Hepatocyte (in vitro differentiated cells): ENCODE results near the gene CABP1.

Source experiments
- EZH2phosphoT487 ChIP-seq: fragments of 200-600 bp; sonication (generic); IDR thresholded peaks from one replicate; pipeline ENCODE4 v1.6.1; 2018; ENCODE audit warnings: antibody characterized with exemption, mild to moderate bottlenecking, low read depth, moderate library complexity; ENCODE audit not compliant: unreplicated experiment, severe bottlenecking
- TF ChIP-seq, protein P1 (sequence below): fragments of 200-600 bp; sonication (generic); IDR thresholded peaks from 2 replicates; pipeline ENCODE4 v1.5.1; 2016; ENCODE audit warnings: antibody characterized with exemption, mild to moderate bottlenecking; ENCODE audit not compliant: poor library complexity

DNA sequence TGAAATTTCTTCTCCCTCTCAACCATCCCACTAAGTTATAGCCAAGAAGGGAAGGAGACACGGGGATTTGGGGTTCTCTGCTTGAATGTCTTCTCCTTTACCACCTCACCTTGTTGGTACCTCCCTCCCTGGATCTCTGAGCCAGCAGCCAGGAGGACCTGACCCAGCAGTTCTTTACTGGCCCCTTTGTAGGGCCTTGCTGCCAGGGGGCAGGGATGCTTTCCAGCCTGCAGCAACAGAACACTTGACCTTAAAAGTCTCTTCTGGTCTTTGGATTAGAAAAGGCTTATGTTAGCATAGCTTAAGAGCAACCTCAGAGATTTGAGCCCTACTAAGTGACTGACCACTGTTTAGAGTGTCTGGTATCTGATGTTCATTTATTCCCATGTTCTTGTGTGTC is 56.9 kb downstream of the CABP1 start:
- TF ChIP-seq, protein P1, sequence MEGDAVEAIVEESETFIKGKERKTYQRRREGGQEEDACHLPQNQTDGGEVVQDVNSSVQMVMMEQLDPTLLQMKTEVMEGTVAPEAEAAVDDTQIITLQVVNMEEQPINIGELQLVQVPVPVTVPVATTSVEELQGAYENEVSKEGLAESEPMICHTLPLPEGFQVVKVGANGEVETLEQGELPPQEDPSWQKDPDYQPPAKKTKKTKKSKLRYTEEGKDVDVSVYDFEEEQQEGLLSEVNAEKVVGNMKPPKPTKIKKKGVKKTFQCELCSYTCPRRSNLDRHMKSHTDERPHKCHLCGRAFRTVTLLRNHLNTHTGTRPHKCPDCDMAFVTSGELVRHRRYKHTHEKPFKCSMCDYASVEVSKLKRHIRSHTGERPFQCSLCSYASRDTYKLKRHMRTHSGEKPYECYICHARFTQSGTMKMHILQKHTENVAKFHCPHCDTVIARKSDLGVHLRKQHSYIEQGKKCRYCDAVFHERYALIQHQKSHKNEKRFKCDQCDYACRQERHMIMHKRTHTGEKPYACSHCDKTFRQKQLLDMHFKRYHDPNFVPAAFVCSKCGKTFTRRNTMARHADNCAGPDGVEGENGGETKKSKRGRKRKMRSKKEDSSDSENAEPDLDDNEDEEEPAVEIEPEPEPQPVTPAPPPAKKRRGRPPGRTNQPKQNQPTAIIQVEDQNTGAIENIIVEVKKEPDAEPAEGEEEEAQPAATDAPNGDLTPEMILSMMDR: no peak
- no peak for TF ChIP-seq EZH2phosphoT487
